Ovary (tissue), 3 donors: ENCODE data around the gene CADPS2.

Experiments used
- CTCF ChIP-seq, 3 donors: fragments of 450-650 bp in 2 of 3; fragments of 200-600 bp in 1 of 3; IDR thresholded peaks; one replicate each; pipeline versions ENCODE4 v1.5.1 to v1.8.0; 2016 to 2022; ENCODE audit warnings: antibody characterized with exemption in 3 of 3, mild to moderate bottlenecking in 1 of 3
- EP300 ChIP-seq: sonication (generic); formaldehyde crosslinking; IDR thresholded peaks from one replicate; pipeline ENCODE4 v1.6.1; 2017; ENCODE audit warnings: antibody characterized with exemption
- POLR2A ChIP-seq: fragments of 450-650 bp; IDR thresholded peaks from one replicate; pipeline ENCODE4 v1.6.1; 2017; ENCODE audit warnings: antibody characterized with exemption, mild to moderate bottlenecking, moderate library complexity
- donor health status: DM: no; HTN: no; CAD: no.

- TF ChIP-seq CTCF (IDR thresholded peaks at IDR 0.05) (no peak), POLR2A (no peak), EP300 (no peak)
Observed at GRCh38 chr7:122715183-122715582, 171.1 kb downstream of the CADPS2 start.
